ENCODE data around the gene PIP4K2C. TPM values are rescaled to one million over a fixed set of nuclear protein-coding genes. Genes with fewer than 3 reads are reported as not detected.
"Not testable (repeated sequence)": the region's sequence is repeated elsewhere in the genome, so short reads cannot be mapped to it uniquely, and the experiment has no call there.

Gene PIP4K2C
- polyA plus RNA-seq, 3 donors, result 36.5 to 42.1 (median 40.0) TPM

DNA sequence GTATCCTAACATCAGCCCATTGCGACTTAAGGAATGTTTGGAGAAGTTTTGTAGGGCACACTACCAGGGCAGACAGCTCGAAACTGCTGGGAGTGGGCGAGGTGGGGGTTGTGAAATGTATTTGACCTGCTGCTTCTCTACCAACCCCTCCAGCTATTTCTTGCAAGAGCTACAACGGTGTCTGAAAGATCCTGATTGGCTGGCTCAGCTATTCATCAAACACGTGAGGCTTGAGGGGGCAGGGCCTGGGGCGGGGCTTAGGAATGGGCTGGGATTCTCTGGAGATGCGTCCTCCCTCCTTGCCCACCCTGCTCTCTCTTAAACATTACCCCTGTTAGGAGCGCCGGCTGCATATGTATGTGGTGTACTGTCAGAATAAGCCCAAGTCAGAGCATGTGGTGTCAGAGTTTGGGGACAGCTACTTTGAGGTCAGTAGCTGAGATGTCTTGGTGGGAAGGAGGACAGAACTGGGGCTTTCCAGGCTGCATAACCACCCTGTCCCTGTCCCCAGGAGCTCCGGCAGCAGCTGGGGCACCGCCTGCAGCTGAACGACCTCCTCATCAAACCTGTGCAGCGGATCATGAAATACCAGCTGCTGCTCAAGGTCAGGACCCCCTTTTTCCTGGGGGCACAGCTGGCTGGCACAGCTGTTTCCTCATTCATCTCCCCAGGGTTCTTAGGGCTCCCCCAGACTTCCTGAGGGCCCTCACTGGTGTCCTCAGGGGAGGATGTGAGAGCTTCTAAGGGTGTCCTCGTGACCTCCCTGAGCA is 23.4 kb downstream of the PIP4K2C start:
- DNase-seq (ENCODE audit: extremely low read depth in 1 of 11, low read depth in 9 of 11, low spot score in 4 of 11), result no peak

DNA sequence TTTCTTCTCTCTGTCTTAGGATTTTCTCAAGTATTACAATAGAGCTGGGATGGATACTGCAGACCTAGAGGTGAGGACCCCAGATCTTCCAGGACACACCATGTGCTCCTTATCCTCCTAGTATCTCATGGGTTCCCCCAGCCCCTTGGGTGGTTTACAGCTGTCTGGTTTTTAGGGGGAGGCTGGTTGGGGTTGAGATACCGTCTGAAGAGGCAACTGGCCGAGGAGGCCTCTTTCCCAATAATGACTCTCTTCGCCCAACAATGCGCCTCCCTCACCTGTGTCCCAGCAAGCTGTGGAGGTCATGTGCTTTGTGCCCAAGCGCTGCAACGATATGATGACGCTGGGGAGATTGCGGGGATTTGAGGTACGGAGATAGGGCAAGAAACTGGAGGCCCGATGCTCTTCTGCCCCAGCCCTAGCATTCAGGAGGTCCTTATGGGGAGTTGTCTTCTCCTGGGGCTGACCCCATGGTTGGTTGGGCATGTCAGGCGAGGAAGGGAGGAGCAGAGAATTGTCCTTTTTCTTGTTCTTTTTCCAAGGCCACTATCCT is 24.0 kb downstream of the PIP4K2C start:
- no peak for DNase-seq (ENCODE audit: extremely low read depth in 1 of 11, low read depth in 9 of 11, low spot score in 4 of 11)

DNA sequence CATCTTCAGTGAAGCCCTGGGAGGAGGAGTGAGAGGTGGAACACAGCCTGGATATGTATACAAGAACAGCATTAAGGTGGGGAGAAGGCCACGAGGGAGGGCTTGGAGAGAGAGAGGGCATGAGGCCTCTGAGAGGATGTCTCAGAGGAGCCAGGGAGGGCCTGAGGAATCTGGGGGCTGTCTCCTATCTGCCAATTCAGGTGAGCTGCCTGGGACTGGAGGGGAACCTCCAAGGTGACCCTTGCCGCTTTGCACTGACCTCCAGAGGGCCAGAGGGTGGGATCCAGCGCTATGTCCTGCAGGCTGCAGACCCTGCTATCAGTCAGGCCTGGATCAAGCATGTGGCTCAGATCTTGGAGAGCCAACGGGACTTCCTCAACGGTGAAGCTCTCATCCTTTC is 24.6 kb downstream of the PIP4K2C start:
- DNase-seq (ENCODE audit: extremely low read depth in 1 of 11, low read depth in 9 of 11, low spot score in 4 of 11), result no peak

DNA sequence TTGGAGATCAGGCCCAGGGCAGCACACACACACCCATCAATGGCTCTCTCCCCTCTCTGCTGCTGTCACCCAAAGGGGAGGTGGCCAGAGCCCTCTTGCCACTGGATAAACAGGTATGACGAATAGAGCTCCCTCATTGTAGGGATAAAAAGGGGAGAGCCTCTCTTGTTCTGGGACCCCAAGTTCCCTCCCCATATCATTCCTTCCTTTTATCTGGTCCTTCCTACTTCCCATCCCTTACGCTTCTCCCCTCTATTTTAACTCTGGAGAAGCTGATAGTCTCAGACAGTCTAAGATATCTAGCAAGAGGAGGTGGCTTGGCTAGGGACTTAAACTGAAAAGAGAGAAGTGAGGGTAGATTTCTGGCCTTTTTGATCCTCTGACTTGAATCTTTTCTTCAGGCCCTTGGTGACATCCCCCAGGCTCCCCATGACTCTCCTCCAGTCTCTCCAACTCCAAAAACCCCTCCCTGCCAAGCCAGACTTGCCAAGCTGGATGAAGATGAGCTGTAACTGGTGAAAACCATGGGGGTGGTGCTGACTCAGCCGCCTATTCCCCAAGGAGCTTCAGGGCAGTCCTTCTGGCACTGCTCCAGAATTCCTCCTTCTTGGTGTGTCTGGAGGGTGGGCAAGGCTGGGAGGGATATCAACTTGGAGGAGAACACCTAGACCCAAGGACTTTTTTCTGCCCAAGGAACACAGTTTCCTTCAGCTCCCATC is 25.6 kb downstream of the PIP4K2C start:
- DNase-seq (ENCODE audit: extremely low read depth in 1 of 11, low read depth in 9 of 11, low spot score in 4 of 11), result no peak

DNA sequence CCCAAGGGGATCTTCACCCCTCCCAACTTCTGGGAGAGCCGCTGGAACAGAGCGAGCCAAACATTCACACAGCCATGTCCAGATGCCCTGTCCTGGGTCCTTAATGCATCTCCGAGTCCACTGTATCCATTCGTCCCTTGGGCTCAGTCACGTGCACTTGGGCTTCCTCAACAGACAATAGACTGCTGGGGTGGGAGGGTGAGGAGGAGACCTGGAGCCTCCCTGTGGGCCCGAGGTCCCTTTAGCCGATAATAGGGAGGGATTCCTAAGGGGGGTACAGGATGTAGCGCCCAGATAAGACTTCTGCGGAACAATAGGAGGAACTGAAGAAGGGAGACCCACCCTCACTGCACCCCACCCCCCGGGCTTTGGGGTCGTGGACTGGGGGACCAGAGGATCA is 26.9 kb downstream of the PIP4K2C start:
- DNase-seq (ENCODE audit: extremely low read depth in 1 of 11, low read depth in 9 of 11, low spot score in 4 of 11), result no peak

DNA sequence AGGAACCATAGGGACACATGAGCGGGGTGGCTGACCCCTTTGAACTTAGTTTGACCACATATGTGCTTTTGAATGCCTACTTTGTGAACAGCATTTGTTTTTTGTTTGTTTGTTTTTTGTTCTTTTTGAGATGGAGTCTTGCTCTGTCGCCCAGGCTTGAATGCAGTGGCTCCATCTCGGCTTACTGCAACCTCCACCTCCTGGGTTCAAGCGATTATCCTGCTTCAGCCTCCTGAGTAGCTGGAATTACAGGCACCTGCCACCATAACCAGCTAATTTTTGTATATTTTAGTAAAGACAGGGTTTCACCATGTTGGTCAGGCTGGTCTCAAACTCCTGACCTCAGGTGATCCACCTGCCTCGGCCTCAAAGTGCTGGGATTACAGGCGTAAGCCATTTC is 27.4 kb downstream of the PIP4K2C start:
- DNase-seq (ENCODE audit: extremely low read depth in 1 of 11, low read depth in 9 of 11, low spot score in 4 of 11), result not testable (repeated sequence)

DNA sequence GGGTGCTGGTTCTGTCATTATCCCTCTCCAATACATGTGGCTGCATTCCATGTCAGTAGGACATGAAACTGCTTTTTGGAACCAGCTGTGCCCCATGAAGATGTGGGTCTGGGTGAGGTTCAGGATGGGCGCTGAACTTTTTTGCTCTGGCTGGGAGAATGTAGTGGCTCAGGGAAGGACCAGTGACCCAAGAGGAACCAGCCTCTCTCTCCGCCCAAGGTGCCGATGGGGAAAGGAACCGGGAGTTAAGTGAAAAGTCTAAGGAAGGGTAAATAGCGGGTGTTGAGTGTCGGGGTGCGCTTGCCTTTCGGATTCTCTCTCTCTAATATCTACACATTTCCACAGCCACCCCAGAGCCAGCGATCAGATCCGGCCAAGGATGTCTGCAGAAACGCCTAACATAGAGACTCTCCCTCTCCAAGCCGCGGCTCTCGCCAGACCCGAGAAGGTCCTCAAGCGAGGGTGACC is 28.0 kb downstream of the PIP4K2C start:
- DNase-seq (ENCODE audit: extremely low read depth in 1 of 11, low read depth in 9 of 11, low spot score in 4 of 11), result no peak

DNA sequence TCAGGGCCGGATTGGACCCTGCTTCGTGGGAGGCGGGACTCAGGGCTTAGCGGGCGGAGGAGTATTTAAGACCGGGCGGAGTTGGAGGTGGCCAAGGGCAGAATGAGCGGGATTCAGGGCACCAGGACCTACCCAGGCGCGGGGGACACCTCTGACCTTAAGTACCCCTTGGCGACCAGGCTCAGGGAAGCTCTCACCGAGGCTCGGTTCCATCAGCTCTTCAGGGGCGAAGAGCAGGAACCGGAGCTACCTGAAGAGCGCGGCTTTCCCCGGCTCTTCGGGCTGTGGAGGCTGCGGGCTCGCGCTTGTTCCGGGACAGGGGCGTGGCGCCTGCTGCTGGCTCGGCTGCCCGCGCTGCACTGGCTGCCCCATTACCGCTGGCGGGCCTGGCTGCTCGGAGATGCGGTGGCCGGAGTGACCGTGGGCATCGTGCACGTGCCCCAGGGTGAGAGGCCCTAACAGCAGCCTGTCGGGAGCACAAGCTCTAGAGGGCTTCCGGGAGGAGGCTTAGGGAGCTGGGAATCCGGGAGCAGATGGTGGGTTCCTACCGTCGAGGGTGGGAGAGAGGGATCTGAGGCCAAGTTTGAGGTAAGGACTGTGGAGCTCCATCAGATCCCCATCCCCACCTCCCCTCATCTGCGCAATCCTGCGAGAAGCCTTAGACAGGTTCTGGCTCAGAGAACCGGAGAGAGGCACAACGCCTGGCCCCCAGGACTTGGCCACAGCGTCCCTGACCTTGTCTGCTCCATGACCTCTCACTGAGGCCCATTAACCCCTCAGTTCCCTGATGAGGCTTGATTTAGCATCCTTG is 28.6 kb downstream of the PIP4K2C start:
- DNase-seq (ENCODE audit: extremely low read depth in 1 of 11, low read depth in 9 of 11, low spot score in 4 of 11), result no peak

DNA sequence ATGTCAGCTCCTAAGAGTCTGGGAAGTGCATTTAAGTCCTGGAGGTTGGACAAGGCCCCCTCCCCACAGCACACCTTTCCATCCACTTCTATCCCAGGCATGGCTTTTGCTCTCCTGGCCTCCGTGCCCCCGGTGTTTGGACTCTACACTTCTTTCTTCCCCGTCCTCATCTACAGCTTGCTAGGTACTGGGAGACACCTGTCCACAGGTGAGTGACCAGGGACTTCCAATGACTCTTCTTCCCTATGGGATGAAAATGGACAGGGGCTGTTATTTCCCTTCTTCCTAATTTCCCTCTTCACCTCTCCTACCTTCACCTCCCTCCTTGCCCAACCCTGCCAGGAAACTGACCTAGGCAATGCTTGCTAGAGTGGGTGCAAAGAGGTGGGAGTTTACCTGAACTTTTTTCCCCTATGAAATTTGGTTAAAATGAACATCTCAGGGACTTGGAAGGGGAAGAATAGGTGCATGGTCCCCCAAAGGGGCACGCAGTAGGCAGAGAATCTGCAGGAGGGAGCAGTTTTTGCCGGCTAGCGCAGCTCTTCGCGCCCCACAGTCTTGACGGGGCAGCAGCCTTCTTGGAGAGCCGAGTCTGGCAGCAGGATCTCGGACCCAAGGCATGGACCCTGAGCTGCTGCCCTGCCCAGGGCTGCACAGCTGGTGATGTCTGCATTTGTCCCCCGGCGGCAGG is 29.4 kb downstream of the PIP4K2C start:
- DNase-seq (ENCODE audit: extremely low read depth in 1 of 11, low read depth in 9 of 11, low spot score in 4 of 11), result no peak

DNA sequence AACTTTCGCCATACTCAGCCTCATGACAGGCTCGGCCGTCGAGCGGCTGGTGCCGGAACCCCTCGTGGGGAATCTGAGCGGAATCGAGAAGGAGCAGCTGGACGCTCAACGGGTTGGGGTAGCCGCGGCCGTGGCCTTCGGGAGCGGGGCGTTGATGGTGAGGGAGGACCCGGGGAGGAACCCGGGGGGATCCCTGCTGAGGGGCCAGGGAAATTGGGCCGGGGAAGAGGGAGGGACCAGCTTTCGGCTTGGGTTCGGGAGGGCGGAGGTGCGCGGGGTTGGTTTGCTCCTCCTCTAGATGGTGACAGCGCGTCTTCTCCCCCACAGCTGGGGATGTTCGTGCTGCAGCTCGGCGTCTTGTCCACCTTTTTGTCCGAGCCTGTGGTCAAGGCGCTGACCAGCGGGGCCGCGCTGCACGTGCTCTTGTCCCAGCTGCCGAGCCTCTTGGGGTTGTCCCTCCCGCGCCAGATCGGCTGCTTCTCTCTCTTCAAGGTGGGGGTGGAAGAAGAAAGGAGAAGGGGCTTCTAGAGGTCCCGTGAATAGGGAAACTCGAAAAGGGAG is 30.0 kb downstream of the PIP4K2C start:
- no peak for DNase-seq (ENCODE audit: extremely low read depth in 1 of 11, low read depth in 9 of 11, low spot score in 4 of 11)

DNA sequence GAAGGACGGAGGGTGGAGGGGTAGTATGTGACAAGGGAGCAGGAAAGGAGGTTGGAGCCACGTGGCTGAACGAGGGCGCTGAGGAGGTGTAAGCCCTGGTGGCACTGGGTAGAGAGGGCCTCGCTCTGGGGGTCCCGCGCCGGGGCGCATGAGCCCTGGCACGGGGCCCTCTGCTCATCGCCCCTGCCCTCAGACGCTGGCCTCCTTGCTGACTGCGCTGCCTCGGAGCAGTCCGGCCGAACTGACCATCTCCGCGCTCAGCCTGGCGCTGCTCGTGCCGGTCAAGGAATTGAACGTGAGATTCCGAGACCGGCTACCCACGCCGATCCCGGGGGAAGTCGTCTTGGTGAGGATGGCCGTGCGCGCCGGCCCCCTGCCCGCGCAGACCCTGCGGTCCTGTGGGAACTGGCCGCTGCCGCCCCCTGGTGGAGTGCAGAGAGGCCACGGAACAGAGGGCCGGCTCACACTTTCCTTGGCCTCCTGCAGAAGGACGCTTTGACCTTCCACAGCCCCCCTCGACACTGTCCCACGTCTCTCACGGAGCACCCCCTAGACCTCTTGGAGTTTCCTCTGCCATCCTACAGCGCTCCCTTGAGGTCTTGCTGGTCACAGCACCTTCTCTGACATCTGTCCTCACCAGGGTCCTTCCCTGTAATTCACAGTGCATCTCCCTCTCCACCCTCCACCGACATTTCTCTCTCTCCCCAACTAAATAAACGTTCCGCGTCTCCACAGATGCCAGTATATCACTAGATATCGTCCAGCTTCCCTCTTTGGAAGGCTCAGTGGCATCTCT is 30.7 kb downstream of the PIP4K2C start:
- no peak for DNase-seq (ENCODE audit: extremely low read depth in 1 of 11, low read depth in 9 of 11, low spot score in 4 of 11)

DNA sequence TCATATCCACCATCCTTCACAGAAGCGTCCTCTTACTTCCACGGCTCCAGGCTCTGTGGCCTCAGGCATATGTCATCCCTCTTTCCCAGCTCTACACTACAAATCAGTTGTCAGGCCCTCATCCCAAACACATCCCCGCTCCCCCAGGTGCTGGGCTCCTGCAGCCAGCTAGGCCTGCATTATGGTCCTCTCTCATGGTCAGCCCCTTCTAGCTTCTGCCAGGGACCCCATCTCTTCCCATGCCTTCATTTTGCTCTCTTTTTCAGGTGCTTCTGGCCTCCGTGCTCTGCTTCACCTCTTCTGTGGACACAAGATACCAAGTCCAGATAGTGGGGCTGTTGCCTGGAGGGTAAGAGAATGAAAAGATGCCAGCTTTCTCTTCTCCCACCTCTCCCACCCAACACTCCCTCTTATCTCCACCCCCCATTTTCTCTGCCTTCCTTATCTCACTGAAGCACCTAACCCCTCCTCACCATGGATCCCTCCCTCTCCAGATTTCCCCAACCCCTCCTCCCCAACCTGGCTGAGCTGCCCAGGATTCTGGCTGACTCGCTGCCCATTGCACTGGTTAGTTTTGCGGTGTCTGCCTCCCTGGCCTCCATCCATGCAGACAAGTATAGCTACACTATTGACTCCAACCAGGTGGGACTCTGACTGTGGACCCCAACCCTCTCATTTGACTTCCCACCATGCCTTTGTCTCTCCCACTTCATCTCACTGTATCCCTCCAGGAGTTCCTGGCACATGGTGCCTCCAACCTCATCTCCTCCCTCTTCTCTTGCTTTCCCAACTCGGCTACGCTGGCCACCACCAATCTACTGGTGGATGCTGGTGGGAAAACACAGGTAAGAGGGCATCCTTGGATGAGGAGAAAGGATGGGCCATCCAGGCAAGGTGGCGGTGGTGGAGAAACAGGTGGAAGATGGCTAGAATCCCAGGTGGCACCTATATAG is 31.6 kb downstream of the PIP4K2C start:
- no peak for DNase-seq (ENCODE audit: extremely low read depth in 1 of 11, low read depth in 9 of 11, low spot score in 4 of 11)

DNA sequence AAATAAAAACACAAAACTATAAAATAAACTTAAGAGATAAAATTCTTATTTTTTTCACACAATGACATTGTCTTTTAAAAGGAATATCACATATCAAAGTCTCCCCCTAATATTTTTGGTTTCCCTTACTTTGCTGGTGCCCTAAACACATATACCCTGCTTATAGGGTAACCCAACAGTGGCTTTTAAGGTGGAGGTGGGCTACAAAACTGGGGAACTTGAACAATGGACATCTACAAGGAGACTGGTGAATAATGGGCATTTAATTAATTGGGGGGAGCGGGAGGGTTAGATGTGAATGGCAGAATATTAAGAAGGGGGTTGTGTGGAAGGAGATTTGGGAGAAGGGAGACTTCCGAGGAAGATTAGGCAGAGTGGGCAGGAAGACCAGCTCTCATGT is 32.4 kb downstream of the PIP4K2C start:
- no peak for DNase-seq (ENCODE audit: extremely low read depth in 1 of 11, low read depth in 9 of 11, low spot score in 4 of 11)

DNA sequence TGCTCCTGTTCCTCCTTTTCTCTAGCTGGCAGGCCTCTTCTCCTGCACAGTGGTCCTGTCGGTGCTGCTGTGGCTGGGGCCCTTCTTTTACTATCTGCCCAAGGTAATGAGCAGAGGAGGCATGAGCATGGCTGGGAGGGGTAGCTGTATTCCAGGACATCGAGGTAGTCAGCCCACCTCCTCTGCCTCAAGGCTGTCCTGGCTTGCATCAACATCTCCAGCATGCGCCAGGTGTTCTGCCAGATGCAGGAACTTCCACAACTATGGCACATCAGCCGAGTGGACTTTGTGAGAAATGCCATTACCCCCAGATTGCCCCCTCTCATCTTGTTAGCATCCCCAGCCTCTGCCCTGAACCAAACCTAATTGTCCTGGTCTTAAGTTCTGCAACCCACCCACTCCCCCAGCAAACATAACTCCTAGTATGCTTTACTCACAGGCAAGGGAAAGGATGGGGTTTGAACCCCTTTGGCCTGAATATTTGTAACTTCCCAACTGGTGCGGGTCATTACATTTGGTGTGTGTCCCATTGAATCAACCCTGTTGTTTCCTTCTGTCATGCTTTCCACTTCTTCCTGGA is 32.9 kb downstream of the PIP4K2C start:
- no peak for DNase-seq (ENCODE audit: extremely low read depth in 1 of 11, low read depth in 9 of 11, low spot score in 4 of 11)

DNA sequence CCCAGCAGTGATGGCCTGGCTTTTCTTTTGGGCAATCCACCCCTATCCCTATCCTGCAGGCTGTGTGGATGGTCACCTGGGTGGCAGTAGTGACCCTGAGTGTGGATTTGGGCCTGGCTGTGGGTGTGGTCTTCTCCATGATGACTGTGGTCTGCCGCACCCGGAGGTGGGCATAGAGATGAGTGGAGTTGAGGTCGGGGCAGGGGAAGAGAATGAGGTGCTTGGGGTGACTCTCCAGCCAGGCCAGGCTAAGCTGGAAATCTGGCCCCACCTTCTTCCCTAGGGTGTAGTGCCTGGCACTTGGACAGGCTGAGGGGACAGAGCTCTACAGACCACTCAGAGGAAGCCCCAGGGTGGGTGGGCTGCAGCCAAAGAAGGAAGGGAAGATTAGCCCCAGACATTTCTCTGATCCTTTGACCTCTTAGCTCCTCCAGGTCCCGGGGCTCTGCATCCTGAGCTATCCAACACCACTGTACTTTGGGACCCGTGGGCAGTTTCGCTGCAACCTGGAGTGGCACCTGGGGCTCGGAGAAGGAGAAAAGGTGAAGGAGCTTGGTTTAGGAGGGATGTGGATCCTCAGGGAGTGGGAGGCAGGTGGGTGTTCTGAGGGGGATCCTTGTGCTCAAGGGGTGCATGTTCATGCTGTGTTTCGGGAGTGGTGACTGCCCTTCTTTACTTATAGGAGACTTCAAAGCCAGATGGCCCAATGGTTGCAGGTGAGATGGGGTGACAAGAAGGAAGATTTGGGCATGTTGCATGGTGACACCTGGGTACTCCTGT is 33.6 kb downstream of the PIP4K2C start:
- no peak for DNase-seq (ENCODE audit: extremely low read depth in 1 of 11, low read depth in 9 of 11, low spot score in 4 of 11)
